Loucy (cell line): ENCODE results near the gene RAC3.

Experiments used
- H2AFZ ChIP-seq: fragments of 200-600 bp; sonication (generic); 2 replicates; pipeline ENCODE4 v1.6.0; 2016; ENCODE audit warnings: antibody characterized with exemption, mild to moderate bottlenecking, low read length, moderate library complexity
- H3F3A ChIP-seq: fragments of 200-600 bp; 2 replicates; pipeline ENCODE4 v1.6.0; 2016; ENCODE audit warnings: antibody characterized with exemption, low read depth, mild to moderate bottlenecking
- H3K27me3 ChIP-seq: fragments of 200-600 bp; sonication (generic); 2 replicates; pipeline ENCODE4 v1.6.1; 2014; ENCODE audit warnings: low read length, mild to moderate bottlenecking; ENCODE audit not compliant: insufficient read depth, poor library complexity, severe bottlenecking
- H3K36me3 ChIP-seq: fragments of 200-600 bp; sonication (generic); 2 replicates; pipeline ENCODE4 v1.6.1; 2016; ENCODE audit warnings: low read length; ENCODE audit not compliant: insufficient read depth
- H3K4me1 ChIP-seq: fragments of 200-600 bp; sonication (generic); 2 replicates; pipeline ENCODE4 v1.5.1; 2014; ENCODE audit warnings: low read length, mild to moderate bottlenecking; ENCODE audit not compliant: insufficient read depth, poor library complexity, severe bottlenecking
- H3K4me2 ChIP-seq: fragments of 200-600 bp; sonication (generic); 2 replicates; pipeline ENCODE4 v1.6.0; 2014; ENCODE audit warnings: antibody characterized with exemption, low read length, low read depth, mild to moderate bottlenecking; ENCODE audit not compliant: poor library complexity, severe bottlenecking
- H3K4me3 ChIP-seq: fragments of 200-600 bp; sonication (generic); 2 replicates; pipeline ENCODE4 v1.5.1; 2014; ENCODE audit warnings: low read length, mild to moderate bottlenecking, mixed read lengths; ENCODE audit not compliant: poor library complexity, severe bottlenecking
- H3K79me2 ChIP-seq: fragments of 200-600 bp; sonication (generic); 2 replicates; pipeline ENCODE4 v1.6.1; 2014; ENCODE audit warnings: low read length; ENCODE audit not compliant: insufficient read depth
- H3K9ac ChIP-seq: fragments of 200-600 bp; sonication (generic); 2 replicates; pipeline ENCODE4 v1.6.0; 2014; ENCODE audit warnings: mild to moderate bottlenecking, low read depth, low read length, moderate library complexity; ENCODE audit not compliant: poor library complexity, severe bottlenecking
- H3K9me2 ChIP-seq: fragments of 200-600 bp; sonication (generic); replicated peaks from 2 replicates; pipeline ENCODE4 v1.6.1; 2016; ENCODE audit warnings: low read depth, low read length, mixed read lengths
- H3K9me3 ChIP-seq: fragments of 200-600 bp; sonication (generic); 2 replicates; pipeline ENCODE4 v1.6.1; 2014; ENCODE audit warnings: mild to moderate bottlenecking, antibody characterized with exemption, low read length, low read depth; ENCODE audit not compliant: insufficient read depth
- H4K20me1 ChIP-seq: fragments of 200-600 bp; sonication (generic); 2 replicates; pipeline ENCODE4 v1.6.0; 2014; ENCODE audit warnings: antibody characterized with exemption, low read length, mild to moderate bottlenecking; ENCODE audit not compliant: insufficient read depth, poor library complexity, severe bottlenecking
- CTCF ChIP-seq: fragments of 200-600 bp; sonication (generic); conservative IDR thresholded peaks from 2 replicates; pipeline ENCODE4 v1.5.1; 2014; ENCODE audit warnings: mild to moderate bottlenecking, antibody characterized with exemption, low read length
- EZH2phosphoT487 ChIP-seq: fragments of 200-600 bp; IDR thresholded peaks from 2 replicates; pipeline ENCODE4 v1.6.1; 2018; ENCODE audit warnings: antibody characterized with exemption, mild to moderate bottlenecking, moderate library complexity, borderline replicate concordance

RAC3 gene

GRCh38 chr17:82060001-82060380, 28.5 kb downstream of the RAC3 start:
- Histone ChIP-seq H3K4me2 (no peak overlapping the region), H3K4me3 (no peak overlapping the region), H3K9me3 (no peaks in the 10 kb centered on the region), H2AFZ (no peak overlapping the region), H3K79me2 (peaks cover 17% of the 10 kb centered on the region), H3K4me1 (peaks cover 8% of the 10 kb centered on the region), H4K20me1 (peaks cover 3% of the 10 kb centered on the region), H3K9me2 (no peaks in the 10 kb centered on the region), H3K9ac (no peak overlapping the region), H3F3A (no peaks in the 10 kb centered on the region), H3K36me3 (peaks cover 34% of the 10 kb centered on the region; the same call in 1 of the 2 replicates), H3K27me3 (no peaks in the 10 kb centered on the region)
- TF ChIP-seq EZH2phosphoT487 (no peak), CTCF (no peak)

- no peak overlapping the region for H3K9ac ChIP-seq
Observed at GRCh38 chr17:82060614-82061013, 29.1 kb downstream of the RAC3 start.

GRCh38 chr17:82061047-82061925, 29.8 kb downstream of the RAC3 start:
- Histone ChIP-seq H3K27me3 (no peaks in the 10 kb centered on the region), H3K4me1 (peaks cover 12% of the 10 kb centered on the region), H3K9ac (no peak overlapping the region), H4K20me1 (peaks cover 4% of the 10 kb centered on the region), H3F3A (no peaks in the 10 kb centered on the region), H2AFZ (no peak overlapping the region), H3K79me2 (peaks cover 21% of the 10 kb centered on the region), H3K9me2 (no peaks in the 10 kb centered on the region), H3K9me3 (no peaks in the 10 kb centered on the region), H3K4me2 (no peak overlapping the region), H3K36me3 (peaks cover 27% of the 10 kb centered on the region; the same call in 1 of the 2 replicates), H3K4me3 (no peak overlapping the region)
- TF ChIP-seq EZH2phosphoT487 (no peak), CTCF (no peak)

More at GRCh38 chr17:82060614-82061013, 29.1 kb downstream of the RAC3 start:
- Histone ChIP-seq H3K9me2 (no peaks in the 10 kb centered on the region), H4K20me1 (peaks cover 4% of the 10 kb centered on the region), H3F3A (no peaks in the 10 kb centered on the region), H3K27me3 (no peaks in the 10 kb centered on the region), H2AFZ (no peak overlapping the region), H3K36me3 (peaks cover 34% of the 10 kb centered on the region; the same call in 1 of the 2 replicates), H3K79me2 (peaks cover 21% of the 10 kb centered on the region), H3K4me3 (no peak overlapping the region), H3K9me3 (no peaks in the 10 kb centered on the region), H3K4me1 (peaks cover 9% of the 10 kb centered on the region), H3K4me2 (no peak overlapping the region)
- TF ChIP-seq EZH2phosphoT487, result no peak
- no peak for TF ChIP-seq CTCF
